ENCODE measurements around the gene MCEMP1. TPM values are rescaled to one million over a fixed set of nuclear protein-coding genes. Genes with fewer than 3 reads are reported as not detected.

Gene MCEMP1
- total and polyA plus RNA-seq, 2 of the 13 experiments (the other 11 are each of a cell fraction or from before 2014, with no cell fraction given), result not detected

DNA sequence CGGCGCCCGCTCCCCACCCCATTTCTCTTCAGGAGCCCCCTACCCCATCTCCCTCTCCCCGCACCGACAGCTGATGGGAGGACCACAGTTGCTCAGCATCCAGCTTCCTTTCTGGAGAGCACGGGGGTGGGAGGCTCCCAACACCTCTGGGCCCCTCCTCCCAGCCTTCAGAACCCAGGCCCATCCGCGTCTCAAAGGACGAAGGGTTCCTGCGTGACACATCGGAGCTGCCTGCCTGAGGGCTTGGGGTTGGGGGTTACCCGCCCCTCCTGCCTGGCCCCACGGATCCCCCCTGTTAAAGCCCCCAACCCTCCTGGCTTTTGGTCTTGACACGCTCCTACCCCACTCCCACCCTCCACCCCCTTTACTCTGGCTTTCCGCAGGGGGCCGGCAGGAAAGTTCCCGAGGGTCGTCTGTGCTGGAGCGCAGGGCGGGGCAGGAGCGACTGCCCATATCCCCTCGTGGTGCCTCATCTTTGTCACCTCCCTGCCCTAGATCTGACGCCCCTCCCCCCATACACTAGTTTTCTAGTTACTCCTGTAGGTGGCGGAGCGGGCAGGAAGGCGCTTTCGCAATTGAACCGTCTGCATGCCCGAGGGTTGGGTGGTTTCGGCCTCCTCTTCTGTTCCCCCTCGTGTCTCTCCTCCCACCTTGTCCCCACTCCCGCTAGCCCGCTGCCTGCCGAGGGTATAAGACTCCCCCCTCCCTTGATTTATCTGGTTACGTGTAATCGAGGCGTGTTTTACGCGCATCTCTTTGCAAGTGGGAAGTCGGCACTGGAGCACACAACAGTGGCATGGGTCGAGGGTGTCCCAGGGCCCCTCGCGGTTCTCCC, 4.7 kb downstream of the MCEMP1 start (continued):
- TF ChIP-seq, protein P1, sequence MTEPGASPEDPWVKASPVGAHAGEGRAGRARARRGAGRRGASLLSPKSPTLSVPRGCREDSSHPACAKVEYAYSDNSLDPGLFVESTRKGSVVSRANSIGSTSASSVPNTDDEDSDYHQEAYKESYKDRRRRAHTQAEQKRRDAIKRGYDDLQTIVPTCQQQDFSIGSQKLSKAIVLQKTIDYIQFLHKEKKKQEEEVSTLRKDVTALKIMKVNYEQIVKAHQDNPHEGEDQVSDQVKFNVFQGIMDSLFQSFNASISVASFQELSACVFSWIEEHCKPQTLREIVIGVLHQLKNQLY (CRISPR knock-in tag; IDR thresholded peaks at IDR 0.05), result no peak
- TF ChIP-seq HIVEP1 (CRISPR knock-in tag; IDR thresholded peaks at IDR 0.05) (no peak), PRMT3 (CRISPR knock-in tag; IDR thresholded peaks at IDR 0.05; ENCODE audit: borderline replicate concordance, low read depth) (no peak), ZNF101 (CRISPR knock-in tag; IDR thresholded peaks at IDR 0.05; ENCODE audit: borderline replicate concordance, low read depth) (no peak), PCBP2 (optimal IDR thresholded peaks at IDR 0.05; ENCODE audit: low read depth, low read length, poor library complexity, severe bottlenecking) (no peak), ISX (CRISPR knock-in tag; conservative IDR thresholded peaks at IDR 0.05) (no peak), ZNF44 (CRISPR knock-in tag; IDR thresholded peaks at IDR 0.05) (no peak), NBN (conservative IDR thresholded peaks at IDR 0.05) (no peak), NFE2L2 (IDR thresholded peaks at IDR 0.05; ENCODE audit: low read length) (no peak), KLF9 (CRISPR knock-in tag; IDR thresholded peaks at IDR 0.05; ENCODE audit: low read depth) (no peak), ZNF607 (CRISPR knock-in tag; IDR thresholded peaks at IDR 0.05; ENCODE audit: borderline replicate concordance) (no peak), ZKSCAN5 (CRISPR knock-in tag; IDR thresholded peaks at IDR 0.05) (no peak), IKZF1 (IDR thresholded peaks at IDR 0.05) (no peak), TBX2 (CRISPR knock-in tag; IDR thresholded peaks at IDR 0.05; ENCODE audit: borderline replicate concordance) (peak; percentile 39; the same call in 1 of the 2 replicates), ZNF207 (IDR thresholded peaks at IDR 0.05; ENCODE audit: borderline replicate concordance) (no peak), NCOA5 (CRISPR knock-in tag; IDR thresholded peaks at IDR 0.05) (no peak), SIX1 (CRISPR knock-in tag; IDR thresholded peaks at IDR 0.05; ENCODE audit: borderline replicate concordance) (no peak), RXRB (CRISPR knock-in tag; IDR thresholded peaks at IDR 0.05; ENCODE audit: borderline replicate concordance) (peak; percentile 47; the same call in 1 of the 2 replicates), ZNF605 (CRISPR knock-in tag; IDR thresholded peaks at IDR 0.05) (peak; percentile 38; the same call in 1 of the 2 replicates), MIXL1 (CRISPR knock-in tag; IDR thresholded peaks at IDR 0.05) (0 out of 2 replicates have a peak, but pooled peaks have one; percentile 41), ZFP36L1 (CRISPR knock-in tag; IDR thresholded peaks at IDR 0.05) (no peak), SMAD9 (CRISPR knock-in tag; IDR thresholded peaks at IDR 0.05) (no peak), NCOR1 (IDR thresholded peaks at IDR 0.05; ENCODE audit: borderline replicate concordance, low read length) (no peak)
- TF ChIP-seq, protein P2, sequence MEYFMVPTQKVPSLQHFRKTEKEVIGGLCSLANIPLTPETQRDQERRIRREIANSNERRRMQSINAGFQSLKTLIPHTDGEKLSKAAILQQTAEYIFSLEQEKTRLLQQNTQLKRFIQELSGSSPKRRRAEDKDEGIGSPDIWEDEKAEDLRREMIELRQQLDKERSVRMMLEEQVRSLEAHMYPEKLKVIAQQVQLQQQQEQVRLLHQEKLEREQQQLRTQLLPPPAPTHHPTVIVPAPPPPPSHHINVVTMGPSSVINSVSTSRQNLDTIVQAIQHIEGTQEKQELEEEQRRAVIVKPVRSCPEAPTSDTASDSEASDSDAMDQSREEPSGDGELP (IDR thresholded peaks at IDR 0.05; ENCODE audit: borderline replicate concordance, low read depth), result no peak
- TF ChIP-seq, protein P3, sequence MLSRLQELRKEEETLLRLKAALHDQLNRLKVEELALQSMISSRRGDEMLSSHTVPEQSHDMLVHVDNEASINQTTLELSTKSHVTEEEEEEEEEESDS (CRISPR knock-in tag; IDR thresholded peaks at IDR 0.05; ENCODE audit: borderline replicate concordance), result no peak
- TF ChIP-seq, protein P4, sequence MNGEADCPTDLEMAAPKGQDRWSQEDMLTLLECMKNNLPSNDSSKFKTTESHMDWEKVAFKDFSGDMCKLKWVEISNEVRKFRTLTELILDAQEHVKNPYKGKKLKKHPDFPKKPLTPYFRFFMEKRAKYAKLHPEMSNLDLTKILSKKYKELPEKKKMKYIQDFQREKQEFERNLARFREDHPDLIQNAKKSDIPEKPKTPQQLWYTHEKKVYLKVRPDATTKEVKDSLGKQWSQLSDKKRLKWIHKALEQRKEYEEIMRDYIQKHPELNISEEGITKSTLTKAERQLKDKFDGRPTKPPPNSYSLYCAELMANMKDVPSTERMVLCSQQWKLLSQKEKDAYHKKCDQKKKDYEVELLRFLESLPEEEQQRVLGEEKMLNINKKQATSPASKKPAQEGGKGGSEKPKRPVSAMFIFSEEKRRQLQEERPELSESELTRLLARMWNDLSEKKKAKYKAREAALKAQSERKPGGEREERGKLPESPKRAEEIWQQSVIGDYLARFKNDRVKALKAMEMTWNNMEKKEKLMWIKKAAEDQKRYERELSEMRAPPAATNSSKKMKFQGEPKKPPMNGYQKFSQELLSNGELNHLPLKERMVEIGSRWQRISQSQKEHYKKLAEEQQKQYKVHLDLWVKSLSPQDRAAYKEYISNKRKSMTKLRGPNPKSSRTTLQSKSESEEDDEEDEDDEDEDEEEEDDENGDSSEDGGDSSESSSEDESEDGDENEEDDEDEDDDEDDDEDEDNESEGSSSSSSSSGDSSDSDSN (CRISPR knock-in tag; IDR thresholded peaks at IDR 0.05), result no peak

All from HepG2 (cell line).